Kidney (tissue), 14 donors: ENCODE data around the gene MIOX. TPM values are rescaled to one million over a fixed set of nuclear protein-coding genes. Genes with fewer than 3 reads are reported as not detected.

Source experiments
- DNase-seq, 5 donors: peaks; one replicate each; pipeline ENCODE4 v3.0.0-alpha.2; 2013 to 2020
- FAIRE-seq: peaks from 2 replicates; lab custom pipeline; 2012; peaks lifted over from hg19 to GRCh38; lab: Jason Lieb, UNC
- H3K27ac ChIP-seq, 2 donors: one replicate each; pipeline ENCODE4 v1.7.0; 2013; ENCODE audit warnings: low read depth in 2 of 2, low read length in 2 of 2, inconsistent platforms in 1 of 2
- H3K27me3 ChIP-seq: one replicate; pipeline ENCODE4 v1.7.1; 2013; ENCODE audit warnings: low read length, inconsistent platforms; ENCODE audit not compliant: control insufficient read depth, insufficient read depth
- H3K36me3 ChIP-seq, 3 donors: one replicate each; pipeline versions ENCODE4 v1.7.0 to v1.7.1; 2013; ENCODE audit warnings: low read length in 3 of 3, control low read depth in 1 of 3, inconsistent platforms in 1 of 3; ENCODE audit not compliant: insufficient read depth in 3 of 3, control insufficient read depth in 2 of 3
- H3K4me1 ChIP-seq, 3 donors: one replicate each; pipeline versions ENCODE4 v1.7.0 to v1.7.1; 2013; ENCODE audit warnings: low read length in 3 of 3, inconsistent platforms in 1 of 3, low read depth in 1 of 3; ENCODE audit not compliant: control insufficient read depth in 2 of 3, insufficient read depth in 2 of 3
- H3K4me3 ChIP-seq, 3 donors: one replicate each; pipeline versions ENCODE4 v1.7.0 to v1.8.1; 2013; ENCODE audit warnings: low read length in 3 of 3, control low read depth in 1 of 3, inconsistent platforms in 1 of 3
- H3K9ac ChIP-seq, 3 donors: one replicate each; pipeline versions ENCODE4 v1.7.0 to v1.7.1; 2013; ENCODE audit warnings: low read length in 3 of 3, control low read depth in 1 of 3, inconsistent platforms in 1 of 3
- H3K9me3 ChIP-seq, 3 donors: one replicate each; pipeline versions ENCODE4 v1.7.0 to v1.7.1; 2013; ENCODE audit warnings: low read length in 3 of 3, control low read depth in 1 of 3, inconsistent platforms in 1 of 3; ENCODE audit not compliant: control insufficient read depth in 2 of 3, insufficient read depth in 1 of 3
- intact Hi-C: fragments of 100-400 bp; cut with DNase I; formaldehyde crosslinking; loops from one replicate; pipeline ENCODE4 v1.11.1; 2022
- polyA plus RNA-seq: library from polyadenylated mRNA; stranded (reverse); fragments of 350-450 nt; fragmentation: Illumina TruSeq; extraction: RNeasy Lipid Tissue Mini Kit (QIAGEN cat#74804); gene quantifications from one replicate; pipeline ENCODE4 v1.2.3, GENCODE V29; 2014; ENCODE audit warnings: low read depth, low replicate concordance; ENCODE audit not compliant: insufficient read depth
- total RNA-seq: library from RNA; stranded (reverse); fragmentation: NEBNext Ultra II Directional; extraction: Animal tissue kit (Norgen Biotek cat#: 25700); gene quantifications from one replicate; pipeline ENCODE4 v1.2.1, GENCODE V29; 2021
- TF ChIP-seq, protein P1 (sequence below): IDR thresholded peaks from 3 replicates; pipeline ENCODE4 v1.5.1; 2012; ENCODE audit warnings: mild to moderate bottlenecking, moderate library complexity, borderline replicate concordance; ENCODE audit not compliant: insufficient read depth; ENCODE audit errors: extremely low read depth
- donor health status: control.
- donor health status: control.
- donor health status: control.
- donor health status: control.
- donor health status: control.
- donor health status: DM: yes; HTN: yes; CAD: no.
- donor health status: Normal renal cell carcinoma (clear cell type).

The MIOX gene
- total and polyA plus RNA-seq, 2 donors from 2014 or later, result 3.5 to 455 TPM

GRCh38 chr22:50460938-50461337, 25.7 kb upstream of the MIOX start:
- no peak overlapping the region for H3K27ac ChIP-seq
- H3K9ac ChIP-seq, result no peak overlapping the region
- FAIRE-seq (no peak), DNase-seq (no peak)
- H3K36me3 ChIP-seq, result peaks cover 0 to 62% (median 20%) of the 10 kb centered on the region in 3 donors
- no peaks in the 10 kb centered on the region for H3K4me1 ChIP-seq
- no peaks in the 10 kb centered on the region for H3K9me3 ChIP-seq
- intact Hi-C loops, result no loop called here
- TF ChIP-seq, protein P1, sequence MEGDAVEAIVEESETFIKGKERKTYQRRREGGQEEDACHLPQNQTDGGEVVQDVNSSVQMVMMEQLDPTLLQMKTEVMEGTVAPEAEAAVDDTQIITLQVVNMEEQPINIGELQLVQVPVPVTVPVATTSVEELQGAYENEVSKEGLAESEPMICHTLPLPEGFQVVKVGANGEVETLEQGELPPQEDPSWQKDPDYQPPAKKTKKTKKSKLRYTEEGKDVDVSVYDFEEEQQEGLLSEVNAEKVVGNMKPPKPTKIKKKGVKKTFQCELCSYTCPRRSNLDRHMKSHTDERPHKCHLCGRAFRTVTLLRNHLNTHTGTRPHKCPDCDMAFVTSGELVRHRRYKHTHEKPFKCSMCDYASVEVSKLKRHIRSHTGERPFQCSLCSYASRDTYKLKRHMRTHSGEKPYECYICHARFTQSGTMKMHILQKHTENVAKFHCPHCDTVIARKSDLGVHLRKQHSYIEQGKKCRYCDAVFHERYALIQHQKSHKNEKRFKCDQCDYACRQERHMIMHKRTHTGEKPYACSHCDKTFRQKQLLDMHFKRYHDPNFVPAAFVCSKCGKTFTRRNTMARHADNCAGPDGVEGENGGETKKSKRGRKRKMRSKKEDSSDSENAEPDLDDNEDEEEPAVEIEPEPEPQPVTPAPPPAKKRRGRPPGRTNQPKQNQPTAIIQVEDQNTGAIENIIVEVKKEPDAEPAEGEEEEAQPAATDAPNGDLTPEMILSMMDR, result no peak
- H3K4me3 ChIP-seq, result no peak overlapping the region
- H3K27me3 ChIP-seq, result no peaks in the 10 kb centered on the region

DNA sequence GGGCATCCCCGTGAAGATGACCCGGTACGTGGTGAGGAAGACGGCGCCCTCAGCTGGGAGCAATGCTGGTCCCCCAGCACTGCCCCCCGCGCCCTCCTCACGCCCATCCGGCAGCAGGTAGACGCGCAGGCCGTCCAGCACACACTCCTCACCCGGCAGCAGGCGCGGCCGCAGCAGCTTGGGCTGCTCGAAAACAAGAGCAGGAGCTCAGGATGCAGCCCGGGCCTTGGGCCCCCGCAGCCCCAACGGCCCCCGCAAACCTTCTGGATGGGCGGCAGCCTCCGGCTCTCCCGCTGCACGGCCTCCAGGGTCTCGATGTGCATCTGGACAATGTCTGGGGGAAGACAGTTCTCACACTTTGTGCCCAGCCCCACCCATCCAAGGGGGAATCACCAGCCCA, 25.1 kb upstream of the MIOX start:
- TF ChIP-seq, protein P1, result no peak
- Histone ChIP-seq H3K36me3 (peaks cover 0 to 66% (median 20%) of the 10 kb centered on the region in 3 donors), H3K9ac (no peak overlapping the region), H3K9me3 (no peaks in the 10 kb centered on the region), H3K27me3 (no peaks in the 10 kb centered on the region), H3K27ac (no peak overlapping the region), H3K4me3 (no peak overlapping the region), H3K4me1 (no peaks in the 10 kb centered on the region)
- FAIRE-seq (no peak), DNase-seq (no peak)
- intact Hi-C loops, result no loop called here

DNA sequence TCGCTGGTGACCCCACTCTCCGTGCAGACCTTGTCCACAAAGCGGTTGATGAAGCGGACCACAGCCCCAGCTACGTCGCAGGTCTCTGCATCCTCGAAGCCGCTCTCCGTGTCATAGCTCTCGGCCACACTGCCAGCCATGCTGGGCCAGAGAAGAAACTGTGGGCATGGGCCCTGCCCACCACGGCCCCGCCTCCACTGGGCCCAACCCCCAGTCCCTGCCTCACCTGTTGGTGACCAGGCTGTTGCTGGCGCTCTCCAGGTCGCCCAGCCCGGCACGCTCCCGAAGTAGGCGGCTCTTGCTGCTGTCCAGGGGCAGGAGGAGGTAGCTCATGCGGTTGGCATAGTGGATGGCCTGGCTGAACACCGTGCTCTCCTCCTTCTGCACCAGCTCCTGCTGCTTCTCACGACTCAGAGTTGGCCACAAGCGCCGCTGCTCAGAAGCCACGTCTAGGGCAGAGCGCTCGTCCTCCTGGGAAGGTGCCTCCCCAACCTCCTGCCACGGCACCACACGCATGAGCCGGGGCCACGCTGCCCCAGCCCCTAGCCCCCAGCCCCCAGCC, 24.6 kb upstream of the MIOX start:
- no peaks in the 10 kb centered on the region for H3K4me1 ChIP-seq
- H3K4me3 ChIP-seq, result no peak overlapping the region
- H3K9ac ChIP-seq, result no peak overlapping the region
- H3K27me3 ChIP-seq, result no peaks in the 10 kb centered on the region
- no peak for FAIRE-seq
- no peaks in the 10 kb centered on the region for H3K9me3 ChIP-seq
- H3K27ac ChIP-seq, result no peak overlapping the region
- no peak for DNase-seq
- intact Hi-C loops, result no loop called here
- peaks cover 0 to 66% (median 25%) of the 10 kb centered on the region in 3 donors for H3K36me3 ChIP-seq
- TF ChIP-seq, protein P1, result no peak
